ENCODE results near the gene MCRS1. TPM values are rescaled to one million over a fixed set of nuclear protein-coding genes. Genes with fewer than 3 reads are reported as not detected.

Gene MCRS1
- total RNA-seq, 2 donors from 2014 or later: 97.5 to 98.9 TPM

DNA sequence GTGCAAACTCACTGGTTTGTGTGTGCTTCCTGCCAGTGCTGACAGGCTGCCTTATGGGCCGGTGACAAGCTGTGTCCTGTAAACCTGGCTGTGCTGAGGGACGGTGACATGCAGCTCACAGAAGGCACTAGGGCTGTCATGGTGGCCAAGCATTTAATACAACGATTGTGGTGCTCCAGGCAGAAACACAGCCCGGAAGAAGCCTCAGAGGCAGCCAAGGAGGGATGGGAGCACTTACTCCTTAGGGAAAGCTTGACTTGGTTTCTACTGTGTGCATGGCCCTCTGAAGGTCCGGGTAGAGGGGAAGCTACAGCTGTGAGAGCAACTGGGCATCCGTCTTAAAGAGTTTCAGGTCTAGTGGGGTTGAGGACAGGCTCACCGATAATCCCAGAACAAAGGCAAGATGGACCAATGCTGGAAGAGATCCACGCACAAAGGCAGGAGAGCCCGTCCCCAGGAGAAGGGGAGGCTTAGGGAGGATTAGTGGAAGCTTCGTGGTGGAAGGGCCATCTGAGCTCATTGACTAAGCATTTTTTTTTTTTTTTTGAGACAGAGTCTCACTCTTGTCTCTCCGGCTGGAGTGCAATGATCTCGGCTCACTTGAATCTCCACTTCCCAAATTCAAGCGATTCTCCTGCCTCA lies 10.7 kb upstream of the MCRS1 start:
- H3K9me3 Mint-ChIP-seq: peaks cover 10% of the 10 kb centered on the region
- Histone ChIP-seq H3K9me3 (ENCODE audit: control insufficient read depth, low read length) (peaks cover 8% of the 10 kb centered on the region), H3K9ac (ENCODE audit: extremely low read depth, low read length, poor library complexity, severe bottlenecking) (no peak overlapping the region), H3K27me3 (ENCODE audit: control insufficient read depth, insufficient read depth, low read length, poor library complexity, severe bottlenecking) (no peaks in the 10 kb centered on the region), H3K4me1 (ENCODE audit: control insufficient read depth, insufficient read depth, low read length) (no peaks in the 10 kb centered on the region), H3K36me3 (ENCODE audit: control insufficient read depth, insufficient read depth, low read length) (peaks cover 19% of the 10 kb centered on the region), H3K27ac (ENCODE audit: low read depth, low read length) (no peak overlapping the region), H3K4me3 (ENCODE audit: low read length) (no peak overlapping the region)
- TF ChIP-seq, protein P1, sequence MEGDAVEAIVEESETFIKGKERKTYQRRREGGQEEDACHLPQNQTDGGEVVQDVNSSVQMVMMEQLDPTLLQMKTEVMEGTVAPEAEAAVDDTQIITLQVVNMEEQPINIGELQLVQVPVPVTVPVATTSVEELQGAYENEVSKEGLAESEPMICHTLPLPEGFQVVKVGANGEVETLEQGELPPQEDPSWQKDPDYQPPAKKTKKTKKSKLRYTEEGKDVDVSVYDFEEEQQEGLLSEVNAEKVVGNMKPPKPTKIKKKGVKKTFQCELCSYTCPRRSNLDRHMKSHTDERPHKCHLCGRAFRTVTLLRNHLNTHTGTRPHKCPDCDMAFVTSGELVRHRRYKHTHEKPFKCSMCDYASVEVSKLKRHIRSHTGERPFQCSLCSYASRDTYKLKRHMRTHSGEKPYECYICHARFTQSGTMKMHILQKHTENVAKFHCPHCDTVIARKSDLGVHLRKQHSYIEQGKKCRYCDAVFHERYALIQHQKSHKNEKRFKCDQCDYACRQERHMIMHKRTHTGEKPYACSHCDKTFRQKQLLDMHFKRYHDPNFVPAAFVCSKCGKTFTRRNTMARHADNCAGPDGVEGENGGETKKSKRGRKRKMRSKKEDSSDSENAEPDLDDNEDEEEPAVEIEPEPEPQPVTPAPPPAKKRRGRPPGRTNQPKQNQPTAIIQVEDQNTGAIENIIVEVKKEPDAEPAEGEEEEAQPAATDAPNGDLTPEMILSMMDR (conservative IDR thresholded peaks at IDR 0.05): no peak
- H3K27ac Mint-ChIP-seq: no peak overlapping the region
- H3K27me3 Mint-ChIP-seq (ENCODE audit: insufficient read depth): no peaks in the 10 kb centered on the region
- H3K4me3 Mint-ChIP-seq: no peak overlapping the region
- WGBS, 2 experiments (ENCODE audit: insufficient coverage in 1 of 2, insufficient read length in 1 of 2): 87 to 88% methylated on average over 11 to 13 of the region's 13 CpGs
- peaks cover 9% of the 10 kb centered on the region for H3K4me1 Mint-ChIP-seq
- DNase-seq: peak; percentile 42
- peaks cover 20% of the 10 kb centered on the region for H3K36me3 Mint-ChIP-seq (ENCODE audit: low read depth)

DNA sequence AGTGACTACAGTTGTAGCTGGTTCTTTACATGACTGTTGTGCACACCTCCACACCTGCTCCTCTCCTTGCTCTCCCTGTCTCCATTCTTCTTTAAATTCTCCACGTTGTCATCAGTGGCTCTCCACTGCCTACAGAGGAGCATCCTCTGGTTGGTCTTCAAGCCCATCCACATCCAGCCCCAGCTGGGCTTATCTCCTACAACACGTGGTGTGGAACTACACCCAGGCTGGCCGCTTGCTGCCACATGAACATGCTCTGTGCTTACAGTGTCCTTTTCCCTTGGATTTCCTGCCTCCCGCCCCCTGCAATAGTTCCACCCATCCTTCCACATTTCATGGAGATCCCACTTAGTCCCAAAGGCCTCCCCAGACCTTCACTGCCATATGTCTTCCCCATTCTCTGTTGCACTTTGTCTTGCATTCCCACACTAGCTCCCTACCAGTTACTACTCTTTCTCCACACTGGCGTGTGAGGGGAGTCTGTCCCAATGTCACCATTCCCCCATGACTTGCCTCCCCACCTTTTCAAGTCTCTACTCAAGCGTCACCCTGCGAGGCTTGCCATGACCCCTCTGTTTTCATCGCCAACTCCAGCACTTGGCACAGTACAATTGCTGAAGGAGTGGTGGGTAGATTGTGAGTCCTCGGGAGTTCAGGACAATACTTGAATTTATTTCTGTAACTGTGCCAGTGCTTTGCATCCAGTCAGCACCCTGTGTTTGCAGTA lies 9.8 kb upstream of the MCRS1 start:
- Histone ChIP-seq H3K9ac (ENCODE audit: extremely low read depth, low read length, poor library complexity, severe bottlenecking) (no peak overlapping the region), H3K9me3 (ENCODE audit: control insufficient read depth, low read length) (peaks cover 17% of the 10 kb centered on the region), H3K27me3 (ENCODE audit: control insufficient read depth, insufficient read depth, low read length, poor library complexity, severe bottlenecking) (no peaks in the 10 kb centered on the region), H3K4me3 (ENCODE audit: low read length) (no peak overlapping the region), H3K4me1 (ENCODE audit: control insufficient read depth, insufficient read depth, low read length) (no peaks in the 10 kb centered on the region), H3K36me3 (ENCODE audit: control insufficient read depth, insufficient read depth, low read length) (peaks cover 27% of the 10 kb centered on the region), H3K27ac (ENCODE audit: low read depth, low read length) (no peak overlapping the region)
- TF ChIP-seq, protein P1 (conservative IDR thresholded peaks at IDR 0.05): no peak
- 94 to 100% methylated on average over 4 to 9 of the region's 9 CpGs for WGBS, 2 experiments (ENCODE audit: insufficient coverage in 1 of 2, insufficient read length in 1 of 2)
- no peaks in the 10 kb centered on the region for H3K27me3 Mint-ChIP-seq (ENCODE audit: insufficient read depth)
- H3K36me3 Mint-ChIP-seq (ENCODE audit: low read depth): peaks cover 27% of the 10 kb centered on the region
- DNase-seq: peak; percentile 29
- peaks cover 9% of the 10 kb centered on the region for H3K4me1 Mint-ChIP-seq
- H3K9me3 Mint-ChIP-seq: peaks cover 15% of the 10 kb centered on the region
- no peak overlapping the region for H3K27ac Mint-ChIP-seq
- no peak overlapping the region for H3K4me3 Mint-ChIP-seq

DNA sequence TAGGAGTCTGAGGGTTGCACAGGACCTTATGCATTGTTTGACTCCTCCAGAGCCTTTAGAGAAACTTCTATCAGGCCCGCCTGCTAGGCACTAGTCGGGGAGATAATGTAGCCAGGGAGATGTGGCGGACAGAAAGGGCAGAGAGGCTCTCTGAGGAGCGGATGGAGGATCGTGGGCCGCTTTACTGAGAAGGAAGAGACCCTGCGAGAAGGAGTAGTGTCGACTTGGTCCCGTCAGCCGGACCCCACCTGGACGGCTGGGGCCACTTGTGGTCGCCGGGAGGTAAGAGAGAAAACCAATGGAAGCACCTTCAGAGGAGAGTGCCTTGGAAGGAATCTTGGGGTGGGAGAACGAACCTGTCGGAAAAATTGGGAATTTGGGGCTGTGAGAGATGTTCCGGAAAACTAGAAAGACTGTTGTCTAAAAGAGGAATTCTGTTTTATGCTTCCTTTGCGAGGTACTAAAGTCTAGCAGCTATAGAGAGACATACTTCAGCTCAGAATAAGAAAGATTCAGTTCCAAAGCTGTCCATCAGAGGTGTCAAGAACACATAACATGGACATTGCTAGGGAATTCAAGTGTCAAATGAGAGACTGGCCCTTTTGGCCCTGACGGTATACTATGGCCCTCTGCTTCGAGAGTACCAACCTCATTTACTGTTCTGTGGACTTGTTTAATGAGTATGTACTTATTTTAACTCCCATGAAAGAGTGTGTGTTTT lies 660 bp upstream of the MCRS1 start:
- H3K9me3 ChIP-seq (ENCODE audit: control insufficient read depth, low read length): peaks cover 27% of the 10 kb centered on the region
- H3K4me1 ChIP-seq (ENCODE audit: control insufficient read depth, insufficient read depth, low read length): peaks cover 4% of the 10 kb centered on the region
- 5 to 6% methylated on average over 17 to 19 of the region's 19 CpGs for WGBS, 2 experiments (ENCODE audit: insufficient coverage in 1 of 2, insufficient read length in 1 of 2)
- peaks cover 38% of the 10 kb centered on the region for H3K36me3 ChIP-seq (ENCODE audit: control insufficient read depth, insufficient read depth, low read length)
- peak; percentile 38 for DNase-seq
- H3K4me3 ChIP-seq (ENCODE audit: low read length): peak overlapping the region; percentile 93
- peaks cover 12% of the 10 kb centered on the region for H3K4me1 Mint-ChIP-seq
- H3K27ac Mint-ChIP-seq: peak overlapping the region; percentile 99
- no peaks in the 10 kb centered on the region for H3K27me3 ChIP-seq (ENCODE audit: control insufficient read depth, insufficient read depth, low read length, poor library complexity, severe bottlenecking)
- peaks cover 42% of the 10 kb centered on the region for H3K36me3 Mint-ChIP-seq (ENCODE audit: low read depth)
- peaks cover 16% of the 10 kb centered on the region for H3K9me3 Mint-ChIP-seq
- peak overlapping the region; percentile 90 for H3K4me3 Mint-ChIP-seq
- TF ChIP-seq, protein P1 (conservative IDR thresholded peaks at IDR 0.05): no peak
- peak overlapping the region; percentile 84 for H3K9ac ChIP-seq (ENCODE audit: extremely low read depth, low read length, poor library complexity, severe bottlenecking)
- H3K27me3 Mint-ChIP-seq (ENCODE audit: insufficient read depth): no peaks in the 10 kb centered on the region
- H3K27ac ChIP-seq (ENCODE audit: low read depth, low read length): no peak overlapping the region
